GM23338 (cell line): ENCODE results near the gene MED12L.

Experiments used
- EZH2 ChIP-seq: fragments of 200-600 bp; sonication (generic); IDR thresholded peaks from one replicate; pipeline ENCODE4 v1.8.0; 2017; ENCODE audit warnings: antibody characterized with exemption, mild to moderate bottlenecking, low read depth; ENCODE audit not compliant: unreplicated experiment
- JUNB ChIP-seq: IDR thresholded peaks from one replicate; pipeline ENCODE4 v1.6.1; 2016; ENCODE audit warnings: antibody characterized with exemption; ENCODE audit not compliant: unreplicated experiment
- POLR2AphosphoS5 ChIP-seq: IDR thresholded peaks from 2 replicates; pipeline ENCODE4 v1.6.1; 2016; ENCODE audit warnings: antibody characterized with exemption, low read depth
- TF ChIP-seq, protein P1 (sequence below), 2 experiments: fragments of 200-600 bp in 1 of 2; sonication (generic) in 1 of 2; conservative IDR thresholded peaks; 2 replicates each; pipeline versions ENCODE4 v1.5.1 to v1.6.1; 2016 to 2017; ENCODE audit warnings: antibody characterized with exemption in 2 of 2, low read depth in 2 of 2, mild to moderate bottlenecking in 2 of 2, moderate library complexity in 1 of 2
- TF ChIP-seq, protein P2 (sequence below): IDR thresholded peaks from 2 replicates; pipeline ENCODE4 v1.6.1; 2016; ENCODE audit warnings: antibody characterized with exemption

DNA sequence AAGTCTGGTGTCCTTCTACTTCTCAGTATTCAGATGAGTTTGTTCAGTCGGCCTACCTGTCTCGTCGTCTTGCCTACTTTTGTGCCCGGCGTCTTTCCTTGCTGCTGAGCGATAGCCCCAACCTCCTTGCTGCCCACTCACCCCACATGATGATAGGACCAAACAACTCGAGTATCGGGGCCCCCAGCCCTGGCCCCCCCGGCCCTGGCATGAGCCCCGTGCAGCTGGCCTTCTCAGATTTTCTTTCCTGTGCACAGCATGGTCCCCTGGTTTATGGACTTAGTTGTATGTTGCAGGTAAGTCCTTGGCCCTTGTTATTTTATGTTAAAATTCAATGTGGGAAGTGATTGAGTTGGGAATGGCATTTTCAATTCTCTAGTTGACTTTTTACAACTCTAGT, 74.3 kb downstream of the MED12L start:
- TF ChIP-seq, protein P1, sequence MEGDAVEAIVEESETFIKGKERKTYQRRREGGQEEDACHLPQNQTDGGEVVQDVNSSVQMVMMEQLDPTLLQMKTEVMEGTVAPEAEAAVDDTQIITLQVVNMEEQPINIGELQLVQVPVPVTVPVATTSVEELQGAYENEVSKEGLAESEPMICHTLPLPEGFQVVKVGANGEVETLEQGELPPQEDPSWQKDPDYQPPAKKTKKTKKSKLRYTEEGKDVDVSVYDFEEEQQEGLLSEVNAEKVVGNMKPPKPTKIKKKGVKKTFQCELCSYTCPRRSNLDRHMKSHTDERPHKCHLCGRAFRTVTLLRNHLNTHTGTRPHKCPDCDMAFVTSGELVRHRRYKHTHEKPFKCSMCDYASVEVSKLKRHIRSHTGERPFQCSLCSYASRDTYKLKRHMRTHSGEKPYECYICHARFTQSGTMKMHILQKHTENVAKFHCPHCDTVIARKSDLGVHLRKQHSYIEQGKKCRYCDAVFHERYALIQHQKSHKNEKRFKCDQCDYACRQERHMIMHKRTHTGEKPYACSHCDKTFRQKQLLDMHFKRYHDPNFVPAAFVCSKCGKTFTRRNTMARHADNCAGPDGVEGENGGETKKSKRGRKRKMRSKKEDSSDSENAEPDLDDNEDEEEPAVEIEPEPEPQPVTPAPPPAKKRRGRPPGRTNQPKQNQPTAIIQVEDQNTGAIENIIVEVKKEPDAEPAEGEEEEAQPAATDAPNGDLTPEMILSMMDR (conservative IDR thresholded peaks at IDR 0.05; ENCODE audit: low read depth in 2 of 2) = no peak
- TF ChIP-seq EZH2 = no peak
- TF ChIP-seq, protein P2, sequence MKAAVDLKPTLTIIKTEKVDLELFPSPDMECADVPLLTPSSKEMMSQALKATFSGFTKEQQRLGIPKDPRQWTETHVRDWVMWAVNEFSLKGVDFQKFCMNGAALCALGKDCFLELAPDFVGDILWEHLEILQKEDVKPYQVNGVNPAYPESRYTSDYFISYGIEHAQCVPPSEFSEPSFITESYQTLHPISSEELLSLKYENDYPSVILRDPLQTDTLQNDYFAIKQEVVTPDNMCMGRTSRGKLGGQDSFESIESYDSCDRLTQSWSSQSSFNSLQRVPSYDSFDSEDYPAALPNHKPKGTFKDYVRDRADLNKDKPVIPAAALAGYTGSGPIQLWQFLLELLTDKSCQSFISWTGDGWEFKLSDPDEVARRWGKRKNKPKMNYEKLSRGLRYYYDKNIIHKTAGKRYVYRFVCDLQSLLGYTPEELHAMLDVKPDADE = no peak
- no peak for TF ChIP-seq POLR2AphosphoS5
- no peak for TF ChIP-seq JUNB
